ENCODE measurements around the gene JSRP1.

DNA sequence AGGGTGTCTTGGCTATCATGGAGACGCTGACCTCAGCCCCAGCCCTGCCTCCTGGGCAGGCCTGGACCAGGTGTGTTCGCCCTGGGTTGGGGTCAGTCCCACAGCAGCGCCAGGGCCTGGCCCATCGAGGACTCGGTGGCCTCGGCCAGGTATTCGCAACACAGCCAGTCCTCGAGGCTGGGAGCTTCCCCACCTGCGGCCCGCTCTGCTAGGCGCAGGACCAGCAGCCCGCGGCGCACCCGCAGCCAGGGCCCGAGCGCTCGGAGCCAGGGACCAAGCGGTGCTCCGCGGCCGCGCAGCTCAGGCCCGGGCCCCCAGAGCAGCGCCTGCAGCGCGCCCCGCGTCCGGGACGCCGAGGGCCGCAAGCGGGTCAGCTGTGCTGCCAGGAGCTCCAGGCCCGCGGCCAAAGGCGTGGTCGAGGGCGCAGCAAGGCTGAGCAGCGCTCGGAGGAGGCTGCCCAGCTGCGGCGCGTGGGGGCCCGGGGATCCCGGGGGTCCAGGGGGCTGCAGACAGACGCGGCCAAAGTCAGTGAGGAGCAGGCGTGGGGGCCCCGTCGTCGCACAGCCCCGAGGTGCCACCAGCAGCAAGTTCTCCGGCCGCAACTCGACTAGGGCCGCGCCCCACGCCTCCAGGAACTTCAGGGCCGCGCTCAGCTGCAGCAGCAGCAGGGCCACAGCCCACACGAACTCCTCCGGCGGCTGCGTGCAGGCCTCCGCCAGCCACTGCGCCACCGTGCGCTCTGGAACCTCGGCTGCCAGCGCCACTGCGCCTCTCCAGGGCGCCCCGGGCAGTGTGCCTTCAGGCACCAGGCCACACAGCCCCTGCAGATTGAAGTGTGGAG is 19.6 kb upstream of the JSRP1 start:
- TF ChIP-seq, protein P1, sequence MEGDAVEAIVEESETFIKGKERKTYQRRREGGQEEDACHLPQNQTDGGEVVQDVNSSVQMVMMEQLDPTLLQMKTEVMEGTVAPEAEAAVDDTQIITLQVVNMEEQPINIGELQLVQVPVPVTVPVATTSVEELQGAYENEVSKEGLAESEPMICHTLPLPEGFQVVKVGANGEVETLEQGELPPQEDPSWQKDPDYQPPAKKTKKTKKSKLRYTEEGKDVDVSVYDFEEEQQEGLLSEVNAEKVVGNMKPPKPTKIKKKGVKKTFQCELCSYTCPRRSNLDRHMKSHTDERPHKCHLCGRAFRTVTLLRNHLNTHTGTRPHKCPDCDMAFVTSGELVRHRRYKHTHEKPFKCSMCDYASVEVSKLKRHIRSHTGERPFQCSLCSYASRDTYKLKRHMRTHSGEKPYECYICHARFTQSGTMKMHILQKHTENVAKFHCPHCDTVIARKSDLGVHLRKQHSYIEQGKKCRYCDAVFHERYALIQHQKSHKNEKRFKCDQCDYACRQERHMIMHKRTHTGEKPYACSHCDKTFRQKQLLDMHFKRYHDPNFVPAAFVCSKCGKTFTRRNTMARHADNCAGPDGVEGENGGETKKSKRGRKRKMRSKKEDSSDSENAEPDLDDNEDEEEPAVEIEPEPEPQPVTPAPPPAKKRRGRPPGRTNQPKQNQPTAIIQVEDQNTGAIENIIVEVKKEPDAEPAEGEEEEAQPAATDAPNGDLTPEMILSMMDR (IDR thresholded peaks at IDR 0.05; ENCODE audit: insufficient read depth, low read length), result no peak
- 0 out of 2 replicates have a peak, but pooled peaks have one; percentile 4 for TF ChIP-seq POLR2AphosphoS5 (IDR thresholded peaks at IDR 0.05; ENCODE audit: low read depth)
- TF ChIP-seq GABPA (IDR thresholded peaks at IDR 0.05; ENCODE audit: low read depth), result no peak
